Thyroid gland (tissue), 4 donors: ENCODE data around the gene PDLIM1. TPM values are rescaled to one million over a fixed set of nuclear protein-coding genes. Genes with fewer than 3 reads are reported as not detected.

Source experiments
- DNase-seq, 2 donors: peaks; one replicate each; pipeline ENCODE4 v3.0.0-alpha.2; 2019
- H3K27ac ChIP-seq, 3 donors: fragments of 200-600 bp; sonication (generic); 1 replicate in 2 of 3; 2 replicates in 1 of 3; pipeline ENCODE4 v1.5.1; 2016 to 2019; ENCODE audit warnings: mild to moderate bottlenecking in 1 of 3, moderate library complexity in 1 of 3
- H3K27me3 ChIP-seq: fragments of 200-600 bp; sonication (generic); one replicate; pipeline ENCODE4 v1.5.1; 2019
- H3K36me3 ChIP-seq, 2 donors: fragments of 200-600 bp; sonication (generic); one replicate each; pipeline ENCODE4 v1.5.1; 2016 to 2019
- H3K4me1 ChIP-seq, 2 donors: fragments of 200-600 bp; sonication (generic); one replicate each; pipeline ENCODE4 v1.5.1; 2017 to 2019
- H3K4me3 ChIP-seq, 3 donors: fragments of 200-600 bp; sonication (generic); replicated peaks in 1 of 3; 1 replicate in 2 of 3; 2 replicates in 1 of 3; pipeline ENCODE4 v1.5.1; 2016; ENCODE audit warnings: mild to moderate bottlenecking in 1 of 3
- H3K9me3 ChIP-seq: fragments of 200-600 bp; sonication (generic); one replicate; pipeline ENCODE4 v1.5.1; 2017
- POLR2A ChIP-seq, 2 donors: fragments of 450-650 bp; IDR thresholded peaks; one replicate each; pipeline ENCODE4 v1.6.1; 2017; ENCODE audit warnings: antibody characterized with exemption in 2 of 2, mild to moderate bottlenecking in 2 of 2, moderate library complexity in 1 of 2
- WGBS, 2 donors: methylation state at CpG; one replicate each; pipeline ENCODE4 v1.1.5; 2017; 5-methylcytosine and 5-hydroxymethylcytosine counted together
- intact Hi-C: fragments of 100-400 bp; cut with DNase I; formaldehyde crosslinking; loops from one replicate; pipeline ENCODE4 v1.15.1; 2023
- total RNA-seq, 4 donors: library from RNA; depleted of rRNA; stranded (reverse); fragments of >200 nt; gene quantifications; one replicate each; pipeline ENCODE4 v1.2.3, GENCODE V29; 2016
- TF ChIP-seq, protein P1 (sequence below), 6 experiments: fragments of 200-600 bp in 3 of 6; fragments of 450-650 bp in 3 of 6; sonication (generic) in 3 of 6; IDR thresholded peaks; one replicate each; pipeline ENCODE4 v1.5.1; 2016 to 2019; ENCODE audit warnings: antibody characterized with exemption in 6 of 6, mild to moderate bottlenecking in 2 of 6, inconsistent platforms in 1 of 6, moderate library complexity in 1 of 6

The PDLIM1 gene
- total RNA-seq, 4 donors from 2014 or later, result 67.8 to 158 (median 90.7) TPM

- intact Hi-C loops, result no loop called here
- H3K4me1 ChIP-seq, result peaks cover 7 to 60% of the 10 kb centered on the region in 2 donors
- 62 to 69% methylated on average over 13 of the region's 13 CpGs for WGBS, 2 donors
- no peak for DNase-seq
- H3K36me3 ChIP-seq, result peaks cover 6 to 14% of the 10 kb centered on the region in 2 donors
- H3K9me3 ChIP-seq, result no peaks in the 10 kb centered on the region
- no peak for TF ChIP-seq POLR2A (IDR thresholded peaks at IDR 0.05)
- TF ChIP-seq, protein P1, sequence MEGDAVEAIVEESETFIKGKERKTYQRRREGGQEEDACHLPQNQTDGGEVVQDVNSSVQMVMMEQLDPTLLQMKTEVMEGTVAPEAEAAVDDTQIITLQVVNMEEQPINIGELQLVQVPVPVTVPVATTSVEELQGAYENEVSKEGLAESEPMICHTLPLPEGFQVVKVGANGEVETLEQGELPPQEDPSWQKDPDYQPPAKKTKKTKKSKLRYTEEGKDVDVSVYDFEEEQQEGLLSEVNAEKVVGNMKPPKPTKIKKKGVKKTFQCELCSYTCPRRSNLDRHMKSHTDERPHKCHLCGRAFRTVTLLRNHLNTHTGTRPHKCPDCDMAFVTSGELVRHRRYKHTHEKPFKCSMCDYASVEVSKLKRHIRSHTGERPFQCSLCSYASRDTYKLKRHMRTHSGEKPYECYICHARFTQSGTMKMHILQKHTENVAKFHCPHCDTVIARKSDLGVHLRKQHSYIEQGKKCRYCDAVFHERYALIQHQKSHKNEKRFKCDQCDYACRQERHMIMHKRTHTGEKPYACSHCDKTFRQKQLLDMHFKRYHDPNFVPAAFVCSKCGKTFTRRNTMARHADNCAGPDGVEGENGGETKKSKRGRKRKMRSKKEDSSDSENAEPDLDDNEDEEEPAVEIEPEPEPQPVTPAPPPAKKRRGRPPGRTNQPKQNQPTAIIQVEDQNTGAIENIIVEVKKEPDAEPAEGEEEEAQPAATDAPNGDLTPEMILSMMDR (IDR thresholded peaks at IDR 0.05), result no peak
- no peaks in the 10 kb centered on the region for H3K27me3 ChIP-seq
- peak overlapping the region; percentile 75 to 80 (median 77) for H3K27ac ChIP-seq
- H3K4me3 ChIP-seq, result no peak overlapping the region
These were observed 17.1 kb downstream of the PDLIM1 start for GRCh38 chr10:95273393-95274312.

DNA sequence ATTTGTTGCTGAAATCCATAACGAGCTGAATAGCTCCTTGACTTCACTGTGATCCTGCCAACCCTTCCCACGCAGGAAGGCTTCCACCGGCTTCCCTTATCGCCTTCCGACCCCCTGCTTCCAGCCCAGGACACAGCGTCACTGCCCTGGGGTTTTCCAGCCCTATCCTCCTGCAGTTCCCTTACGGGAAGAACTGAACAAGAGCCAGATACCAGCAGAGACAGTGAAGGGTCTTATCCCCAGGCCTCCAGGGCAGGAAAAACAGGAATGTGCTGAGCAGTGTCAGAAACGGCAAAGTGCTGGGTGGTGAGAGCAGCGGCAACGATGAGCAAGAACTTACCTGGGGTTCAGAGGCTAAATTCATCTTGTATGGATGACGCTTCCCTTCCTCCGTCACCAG lies 22.4 kb downstream of the PDLIM1 start:
- H3K4me1 ChIP-seq, result peaks cover 23 to 31% of the 10 kb centered on the region in 2 donors
- H3K27ac ChIP-seq, result peak overlapping the region; percentile 56 to 84 (median 65)
- peaks cover 17 to 22% of the 10 kb centered on the region in 2 donors for H3K36me3 ChIP-seq
- H3K27me3 ChIP-seq, result no peaks in the 10 kb centered on the region
- H3K4me3 ChIP-seq, result no peak overlapping the region
- H3K9me3 ChIP-seq, result no peaks in the 10 kb centered on the region
- 62 to 67% methylated on average over 12 of the region's 12 CpGs for WGBS, 2 donors
- TF ChIP-seq POLR2A (IDR thresholded peaks at IDR 0.05), result no peak
- TF ChIP-seq, protein P1 (IDR thresholded peaks at IDR 0.05), result no peak
- intact Hi-C loops, result no loop called here
- peak in 1 of 2 donors; percentile 19 for DNase-seq

DNA sequence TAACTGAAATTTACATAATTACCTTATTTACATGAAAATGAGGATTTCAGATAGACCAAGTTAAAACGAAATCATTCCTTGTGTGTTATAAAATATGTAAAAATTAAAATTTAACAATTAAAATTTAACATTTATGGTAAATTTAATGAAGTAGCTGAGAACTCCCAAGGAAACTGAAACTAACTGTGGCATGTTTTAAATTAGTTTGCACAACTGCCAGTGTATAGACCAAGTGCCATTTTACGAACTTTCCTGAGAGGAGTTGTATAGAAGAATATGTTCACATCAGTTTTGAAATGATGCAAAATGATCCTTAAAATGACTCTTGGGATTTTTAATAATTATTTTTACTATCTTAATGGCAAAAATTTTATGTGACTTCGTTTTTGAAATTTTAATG lies 23.6 kb downstream of the PDLIM1 start:
- no peak for DNase-seq
- Histone ChIP-seq H3K36me3 (peaks cover 24 to 27% of the 10 kb centered on the region in 2 donors), H3K9me3 (no peaks in the 10 kb centered on the region), H3K27ac (peak overlapping the region; percentile 22 to 84 (median 56)), H3K4me1 (peaks cover 23 to 31% of the 10 kb centered on the region in 2 donors), H3K27me3 (no peaks in the 10 kb centered on the region), H3K4me3 (no peak overlapping the region)
- TF ChIP-seq POLR2A (IDR thresholded peaks at IDR 0.05), result no peak
- TF ChIP-seq, protein P1 (IDR thresholded peaks at IDR 0.05), result no peak
- 94% methylated on average over 3 of the region's 3 CpGs for WGBS, 2 donors
- intact Hi-C loops, result no loop called here

DNA sequence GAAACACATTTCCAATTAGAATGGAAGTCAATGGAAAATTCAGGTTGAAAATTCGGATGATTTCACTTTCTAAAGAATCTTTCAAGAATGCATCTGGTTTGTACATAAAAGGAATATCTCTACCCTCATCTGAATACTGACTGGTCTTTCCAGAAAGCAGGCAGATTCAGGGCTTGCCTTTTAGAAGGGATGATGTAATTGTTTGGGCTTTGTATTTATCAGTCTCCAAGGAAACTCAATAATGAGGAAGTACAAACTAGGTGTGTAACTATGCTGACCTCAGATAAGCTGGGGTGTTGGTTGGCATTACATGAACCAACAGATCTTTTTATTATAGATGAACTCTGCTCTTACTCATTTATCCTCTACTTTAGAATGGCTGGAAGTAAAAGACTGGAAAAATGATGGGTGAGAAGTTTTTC lies 24.1 kb downstream of the PDLIM1 start:
- Histone ChIP-seq H3K27me3 (no peaks in the 10 kb centered on the region), H3K36me3 (peaks cover 26 to 27% of the 10 kb centered on the region in 2 donors), H3K4me3 (no peak overlapping the region), H3K27ac (peak overlapping the region; percentile 22 to 84 (median 56)), H3K9me3 (no peaks in the 10 kb centered on the region), H3K4me1 (peaks cover 23 to 31% of the 10 kb centered on the region in 2 donors)
- 52 to 54% methylated on average over 1 of the region's 1 CpG for WGBS, 2 donors
- TF ChIP-seq, protein P1 (IDR thresholded peaks at IDR 0.05), result no peak
- no peak for TF ChIP-seq POLR2A (IDR thresholded peaks at IDR 0.05)
- intact Hi-C loops, result no loop called here
- DNase-seq, result no peak

DNA sequence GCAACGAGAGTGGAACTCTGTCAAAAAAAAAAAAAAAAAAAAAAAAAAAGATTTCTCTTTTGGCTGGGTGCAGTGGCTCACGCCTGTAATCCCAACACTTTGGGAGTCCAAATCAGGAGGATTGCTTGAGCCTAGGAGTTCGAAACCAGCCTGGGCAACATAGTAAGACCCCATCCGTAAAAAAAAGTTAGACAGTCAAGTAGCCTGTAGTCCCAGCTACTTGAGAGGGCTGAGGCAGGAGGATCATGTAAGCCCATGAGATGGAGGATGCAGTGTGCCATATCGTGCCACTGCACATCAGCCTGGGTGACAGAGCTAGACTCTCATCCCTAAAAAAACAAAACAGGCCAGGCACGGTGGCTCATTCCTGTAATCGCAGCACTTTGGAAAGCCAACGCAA lies 25.2 kb downstream of the PDLIM1 start:
- peaks cover 23 to 24% of the 10 kb centered on the region in 2 donors for H3K36me3 ChIP-seq
- intact Hi-C loops, result no loop called here

More for the DNA sequence above, 25.2 kb downstream of the PDLIM1 start:
- Histone ChIP-seq H3K9me3 (no peaks in the 10 kb centered on the region), H3K4me1 (peaks cover 32 to 42% of the 10 kb centered on the region in 2 donors), H3K4me3 (no peak overlapping the region), H3K27ac (no peak overlapping the region), H3K27me3 (no peaks in the 10 kb centered on the region)
- no peak for DNase-seq
- TF ChIP-seq, protein P1 (IDR thresholded peaks at IDR 0.05), result no peak
- no peak for TF ChIP-seq POLR2A (IDR thresholded peaks at IDR 0.05)
- 83% methylated on average over 8 of the region's 8 CpGs for WGBS, 2 donors
